CD4-positive, alpha-beta T cell treated with Interleukin-4 for 1 hour (primary cell): Measurements from ENCODE around the gene TMC6.

Experiments used
- DNase-seq, 2 donors: peaks; one replicate each; pipeline ENCODE4 v3.0.0-alpha.2; 2020 to 2022

Gene TMC6

GRCh38 chr17:78063489-78063888 is 65.1 kb downstream of the TMC6 start:
- no peak for DNase-seq

- no peak for DNase-seq
Measured at GRCh38 chr17:78062596-78062995, 66.0 kb downstream of the TMC6 start.
